ENCODE results near the gene PRH1. TPM values are rescaled to one million over a fixed set of nuclear protein-coding genes. Genes with fewer than 3 reads are reported as not detected.

PRH1 gene
- polyA plus RNA-seq (ENCODE audit: insufficient read length in 4 of 4) = 10 to 100 TPM in 3 of 4 donors, 1 to 10 TPM in 1; 8.5 to 15.3 (median 14.6) TPM

GRCh38 chr12:10884086-10884725 lies at the start of gene PRH1:
Gene PRH1, minus strand, starts transcription at chr12:10884255. Its CDS starts 38 bp downstream, at chr12:10884217.
- DNase-seq (ENCODE audit: low read depth in 4 of 4, low spot score in 3 of 4) = no peak

GRCh38 chr12:10928746-10929286 lies 44.8 kb upstream of the PRH1 start, which contains the start of gene PRH2:
Gene PRH2, plus strand, starts transcription at chr12:10929236. Its CDS starts 38 bp downstream, at chr12:10929274.
- no peak for DNase-seq (ENCODE audit: low read depth in 4 of 4, low spot score in 3 of 4)

GRCh38 chr12:10926269-10926668 lies 42.2 kb upstream of the PRH1 start:
- no peak for DNase-seq (ENCODE audit: low read depth in 4 of 4, low spot score in 3 of 4)

GRCh38 chr12:10919809-10920208 lies 35.8 kb upstream of the PRH1 start:
- DNase-seq (ENCODE audit: low read depth in 4 of 4, low spot score in 3 of 4) = no peak

GRCh38 chr12:10910380-10910779 lies 26.3 kb upstream of the PRH1 start:
- DNase-seq (ENCODE audit: low read depth in 4 of 4, low spot score in 3 of 4) = no peak

GRCh38 chr12:10909462-10909861 lies 25.4 kb upstream of the PRH1 start, which contains the start of gene TAS2R13:
Gene TAS2R13, minus strand, starts transcription at chr12:10909562. Its CDS starts 264 bp downstream, at chr12:10909298.
- DNase-seq (ENCODE audit: low read depth in 4 of 4, low spot score in 3 of 4) = no peak

GRCh38 chr12:10904686-10905085 lies 20.6 kb upstream of the PRH1 start:
- DNase-seq (ENCODE audit: low read depth in 4 of 4, low spot score in 3 of 4) = no peak

GRCh38 chr12:10901427-10901826 lies 17.4 kb upstream of the PRH1 start:
- DNase-seq (ENCODE audit: low read depth in 4 of 4, low spot score in 3 of 4) = no peak

GRCh38 chr12:10900972-10901371 lies 16.9 kb upstream of the PRH1 start:
- DNase-seq (ENCODE audit: low read depth in 4 of 4, low spot score in 3 of 4) = no peak

GRCh38 chr12:10900530-10900929 lies 16.5 kb upstream of the PRH1 start:
- no peak for DNase-seq (ENCODE audit: low read depth in 4 of 4, low spot score in 3 of 4)

- no peak for DNase-seq (ENCODE audit: low read depth in 4 of 4, low spot score in 3 of 4)
Measured at GRCh38 chr12:10896854-10897253, 12.8 kb upstream of the PRH1 start.

GRCh38 chr12:10891937-10892336 lies 7.9 kb upstream of the PRH1 start:
- no peak for DNase-seq (ENCODE audit: low read depth in 4 of 4, low spot score in 3 of 4)

GRCh38 chr12:10889226-10889625 lies 5.2 kb upstream of the PRH1 start:
- DNase-seq (ENCODE audit: low read depth in 4 of 4, low spot score in 3 of 4) = no peak

GRCh38 chr12:10873378-10873777 lies 10.7 kb downstream of the PRH1 start:
- no peak for DNase-seq (ENCODE audit: low read depth in 4 of 4, low spot score in 3 of 4)

GRCh38 chr12:10867381-10867780 lies 16.7 kb downstream of the PRH1 start:
- no peak for DNase-seq (ENCODE audit: low read depth in 4 of 4, low spot score in 3 of 4)

- DNase-seq (ENCODE audit: low read depth in 4 of 4, low spot score in 3 of 4) = no peak
Measured at GRCh38 chr12:10863512-10864218, 20.4 kb downstream of the PRH1 start.

- DNase-seq (ENCODE audit: low read depth in 4 of 4, low spot score in 3 of 4) = no peak
Measured at GRCh38 chr12:10861366-10861765, 22.7 kb downstream of the PRH1 start.

GRCh38 chr12:10855807-10856206 lies 28.2 kb downstream of the PRH1 start:
- DNase-seq (ENCODE audit: low read depth in 4 of 4, low spot score in 3 of 4) = no peak

- DNase-seq (ENCODE audit: low read depth in 4 of 4, low spot score in 3 of 4) = no peak
Measured at GRCh38 chr12:10853776-10854175, 30.3 kb downstream of the PRH1 start.

GRCh38 chr12:10851243-10851858 lies 32.7 kb downstream of the PRH1 start:
- no peak for DNase-seq (ENCODE audit: low read depth in 4 of 4, low spot score in 3 of 4)

- DNase-seq (ENCODE audit: low read depth in 4 of 4, low spot score in 3 of 4) = no peak
Measured at GRCh38 chr12:10849425-10849878, 34.6 kb downstream of the PRH1 start, which contains the start of gene PRR4. Gene PRR4, minus strand, starts transcription at chr12:10849475. Its CDS starts 38 bp downstream, at chr12:10849437.
